ELR (cell line): ENCODE data around the gene PLEKHA7.
"Not testable (repeated sequence)": the region's sequence is repeated elsewhere in the genome, so short reads cannot be mapped to it uniquely, and the experiment has no call there.

Experiments
- DNase-seq: peaks from one replicate; pipeline ENCODE4 v3.0.0-alpha.2; 2015; ENCODE audit warnings: low read depth

The PLEKHA7 gene

DNA sequence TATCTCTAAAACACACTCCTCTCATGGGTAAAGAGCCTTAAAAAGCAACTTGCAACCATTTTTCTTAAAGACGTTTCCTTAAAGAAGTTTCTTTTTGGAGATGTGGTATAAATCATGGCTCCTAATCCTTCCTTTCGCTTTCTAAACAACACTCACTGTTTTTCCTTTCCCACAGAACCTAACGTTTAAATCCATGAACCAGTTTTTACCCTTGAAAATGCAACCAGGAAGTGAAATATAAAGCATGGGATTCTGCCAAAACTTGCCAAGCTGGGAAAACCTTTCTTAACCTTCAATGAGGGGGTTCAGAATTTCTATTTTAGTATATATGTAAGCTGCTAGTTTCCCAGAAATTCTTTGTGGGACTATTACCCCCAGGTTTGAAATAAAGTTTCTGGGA lies 8.6 kb downstream of the PLEKHA7 start:
- no peak for DNase-seq

DNA sequence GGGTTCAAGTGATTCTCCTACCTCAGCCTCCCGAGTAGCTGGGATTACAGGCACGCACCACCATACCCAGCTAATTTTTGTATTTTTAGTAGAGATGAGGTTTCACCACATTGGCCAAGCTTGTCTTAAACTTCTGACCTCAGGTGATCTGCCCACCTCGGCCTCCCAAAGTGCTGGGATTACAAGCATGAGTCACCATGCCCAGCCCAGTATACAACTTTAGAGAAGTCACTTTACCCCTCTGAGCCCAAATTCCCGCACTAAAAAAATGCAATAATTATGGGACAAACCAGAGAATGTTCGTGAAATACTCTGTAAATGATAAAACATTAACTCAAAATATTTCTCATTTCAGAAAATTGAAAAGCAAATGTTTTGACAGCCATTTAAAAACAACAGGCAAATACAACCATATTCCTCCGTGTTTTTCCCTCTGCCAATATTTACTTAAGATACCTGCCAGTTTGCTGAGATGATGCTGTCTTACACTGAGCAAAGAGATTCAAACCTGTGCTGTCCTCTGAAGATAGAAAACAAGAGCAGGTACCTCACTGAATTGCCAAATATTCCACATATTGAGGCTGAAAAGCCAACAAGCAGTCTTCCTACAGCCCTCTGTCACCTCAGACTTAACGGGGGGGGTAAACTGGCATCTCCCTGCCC lies 9.6 kb downstream of the PLEKHA7 start:
- no peak for DNase-seq

DNA sequence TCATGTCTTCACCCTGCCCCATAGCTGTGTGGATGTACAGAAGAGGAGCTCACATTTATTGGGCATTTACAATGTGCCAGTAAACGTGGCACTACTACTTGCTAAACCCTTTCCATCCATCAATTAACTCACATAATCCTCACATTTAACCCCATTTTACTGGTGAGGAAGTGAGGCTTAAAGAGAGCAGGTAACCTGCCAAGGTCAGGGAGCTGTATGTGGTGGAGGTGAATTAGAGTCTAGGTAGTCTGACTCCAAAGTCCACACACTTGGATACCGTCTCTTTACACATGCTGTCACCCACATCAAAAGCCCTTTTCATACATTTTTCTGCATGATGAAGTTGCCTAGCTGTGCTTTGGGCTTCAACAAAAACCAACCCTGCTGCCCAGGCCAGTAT lies 10.8 kb downstream of the PLEKHA7 start:
- DNase-seq = no peak

DNA sequence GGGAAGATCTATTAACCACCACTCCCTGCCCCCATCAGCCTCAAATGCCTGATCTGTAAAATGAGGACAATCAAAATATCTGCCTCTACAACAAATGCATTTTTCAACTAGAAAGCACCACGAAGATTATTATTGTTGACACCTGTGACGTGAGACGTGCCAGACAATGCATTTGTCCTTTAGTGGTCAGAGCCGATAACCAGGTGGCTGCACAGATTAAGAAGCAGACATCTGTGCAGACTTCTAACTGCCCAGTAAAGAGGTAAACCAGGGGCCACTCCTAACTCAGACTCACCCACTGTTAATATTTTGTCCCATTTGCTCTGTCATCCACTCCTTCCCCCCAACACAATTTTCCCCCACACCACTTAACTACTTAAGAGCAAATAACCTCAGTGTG lies 11.7 kb downstream of the PLEKHA7 start:
- no peak for DNase-seq

DNA sequence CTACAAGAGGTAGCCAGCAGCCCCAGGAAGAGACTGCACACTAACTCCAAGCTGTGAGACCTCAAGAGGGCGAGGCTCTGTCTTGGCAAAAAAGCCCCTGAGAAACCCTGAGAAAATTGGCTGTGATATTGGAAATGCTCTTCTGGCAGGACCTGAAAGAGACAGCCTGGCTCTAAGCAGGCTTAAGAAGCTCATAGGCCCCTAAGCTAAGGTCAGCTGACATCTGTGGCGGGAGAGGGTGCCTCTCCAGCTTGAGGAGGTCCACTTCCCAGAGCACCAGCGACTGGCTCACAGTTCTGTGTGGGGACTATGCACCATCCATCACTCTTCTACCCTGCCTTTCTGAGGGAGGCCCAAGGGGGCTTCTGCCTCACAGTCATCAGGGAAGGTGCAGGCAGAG lies 12.4 kb downstream of the PLEKHA7 start:
- DNase-seq = no peak

DNA sequence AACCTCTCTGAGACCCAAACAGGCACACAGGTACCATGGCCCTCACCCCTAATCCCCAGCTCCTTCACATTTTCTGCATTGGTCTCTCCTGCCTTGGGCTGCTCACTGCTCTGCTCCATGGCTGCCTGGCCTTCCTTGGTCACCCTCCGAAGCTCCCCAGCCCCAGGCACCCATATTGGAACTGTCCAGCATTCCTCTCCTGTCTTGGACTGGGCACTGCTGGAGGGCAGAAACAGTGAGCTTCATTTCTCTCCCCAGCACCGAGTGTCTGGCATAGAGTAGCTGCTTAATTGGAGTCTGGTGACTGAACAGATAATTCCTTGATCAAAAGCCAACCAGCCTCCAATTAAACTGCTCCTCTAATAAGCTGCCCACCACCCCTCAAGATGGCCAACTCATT lies 13.2 kb downstream of the PLEKHA7 start:
- DNase-seq = no peak

DNA sequence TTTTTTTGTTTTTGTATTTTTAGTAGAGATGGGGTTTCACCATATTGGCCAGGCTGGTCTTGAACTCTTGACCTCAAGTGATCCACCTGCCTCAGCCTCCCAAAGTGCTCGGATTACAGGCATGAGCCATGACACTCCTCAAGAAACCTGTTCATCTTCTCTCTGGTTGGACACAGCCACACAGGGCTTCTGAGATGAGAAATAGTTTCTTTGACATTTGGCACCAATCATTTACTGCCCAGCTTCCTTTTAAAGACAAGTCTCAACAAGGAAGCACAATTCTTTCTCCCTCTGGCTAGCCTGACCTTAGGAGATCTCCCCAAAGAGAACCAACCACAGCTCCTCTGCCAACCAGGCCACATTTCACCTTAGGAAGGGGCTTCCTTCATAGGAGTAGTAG lies 14.0 kb downstream of the PLEKHA7 start:
- not testable (repeated sequence) for DNase-seq

DNA sequence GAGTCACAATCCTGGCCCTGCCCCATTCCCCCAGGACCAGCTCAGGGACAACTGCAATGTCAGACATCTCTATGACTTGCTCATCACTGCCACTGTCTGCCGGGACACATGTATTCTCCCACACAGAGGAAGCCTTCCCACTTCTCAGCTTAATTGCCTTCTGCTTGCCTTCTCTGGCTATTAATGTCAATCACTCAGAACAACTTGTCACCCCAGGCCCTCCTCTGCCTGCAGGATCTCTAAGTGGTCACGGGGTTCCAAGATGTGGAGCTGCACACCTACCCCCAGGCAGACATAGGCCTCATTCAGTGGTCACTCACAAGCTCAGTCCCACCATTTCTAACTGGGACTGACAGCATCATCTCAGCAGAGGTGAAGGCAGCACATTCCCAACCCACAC lies 15.1 kb downstream of the PLEKHA7 start:
- no peak for DNase-seq

DNA sequence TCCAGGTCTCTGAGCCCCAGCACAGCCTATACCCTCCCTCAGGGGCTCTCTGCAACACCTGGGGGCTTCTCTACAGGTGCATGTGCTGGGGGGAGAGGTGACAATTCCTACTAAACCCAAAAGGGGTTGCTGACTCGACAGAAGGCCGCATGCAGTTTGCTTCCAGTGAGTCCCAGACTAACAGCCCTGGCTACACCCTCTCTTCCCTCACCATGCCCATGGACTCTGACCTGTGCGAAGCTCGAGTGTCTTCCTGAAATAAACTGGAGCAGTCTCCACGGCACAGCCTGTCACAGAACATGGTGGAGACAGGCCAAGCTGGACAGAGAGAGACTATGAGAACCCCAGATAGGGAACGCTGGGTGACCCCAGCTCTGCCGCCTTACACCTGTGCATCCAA lies 16.6 kb downstream of the PLEKHA7 start:
- no peak for DNase-seq

DNA sequence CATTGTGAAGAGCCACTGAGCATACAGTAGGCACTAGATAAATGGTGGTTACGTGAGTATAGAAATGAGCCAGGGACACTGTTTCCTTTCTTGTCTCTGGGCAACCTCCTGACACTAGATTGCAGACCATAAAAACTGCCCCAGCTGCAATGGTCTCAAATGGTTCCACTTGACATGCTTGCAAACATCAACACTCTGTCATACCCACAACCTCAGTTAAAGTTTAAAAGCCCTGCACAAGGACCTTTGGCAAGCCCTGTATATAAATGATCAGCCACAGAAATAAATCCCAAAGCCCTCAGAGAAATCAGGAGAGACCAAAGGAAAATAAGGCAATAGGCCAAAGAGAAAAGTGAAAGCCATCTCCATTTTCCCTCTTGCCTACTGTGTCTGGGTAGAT lies 20.7 kb downstream of the PLEKHA7 start:
- no peak for DNase-seq

DNA sequence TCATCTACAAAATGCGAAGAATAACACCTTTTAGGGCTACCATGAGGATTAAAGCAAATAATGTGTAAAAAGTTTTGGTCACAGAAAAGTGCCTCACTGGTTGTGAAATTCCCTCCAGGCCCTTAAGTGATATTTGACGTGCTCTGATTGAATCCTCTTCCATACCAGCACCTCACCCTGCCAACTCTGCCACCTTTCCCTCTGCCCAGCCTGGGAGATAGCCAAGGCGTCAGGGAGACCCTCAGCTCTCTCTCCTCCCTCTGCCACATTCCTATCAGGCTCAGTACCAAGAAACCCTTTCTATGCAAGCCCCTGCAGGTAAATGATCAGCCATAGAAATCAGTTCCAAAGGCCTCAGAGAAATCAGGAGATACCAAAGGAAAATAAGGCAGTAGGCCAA lies 21.4 kb downstream of the PLEKHA7 start:
- no peak for DNase-seq

DNA sequence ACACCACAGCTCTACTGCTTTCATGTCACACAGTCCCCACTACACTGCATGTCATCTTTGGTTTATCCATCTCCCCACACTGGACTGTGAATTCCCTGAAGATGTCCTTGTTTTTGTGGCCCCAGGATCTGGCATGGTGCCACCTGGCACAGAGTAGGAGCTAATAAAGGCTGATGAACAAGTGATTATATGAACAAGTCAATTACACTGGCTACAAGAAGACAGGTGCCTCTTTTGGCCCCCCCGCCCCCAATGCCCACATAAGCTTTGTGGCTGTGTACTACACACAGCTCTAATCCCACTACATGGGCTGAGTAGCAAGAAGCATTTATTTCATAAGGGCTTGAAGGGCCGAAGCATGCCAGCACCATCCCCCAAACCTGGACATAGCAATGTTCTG lies 24.7 kb downstream of the PLEKHA7 start:
- DNase-seq = no peak

DNA sequence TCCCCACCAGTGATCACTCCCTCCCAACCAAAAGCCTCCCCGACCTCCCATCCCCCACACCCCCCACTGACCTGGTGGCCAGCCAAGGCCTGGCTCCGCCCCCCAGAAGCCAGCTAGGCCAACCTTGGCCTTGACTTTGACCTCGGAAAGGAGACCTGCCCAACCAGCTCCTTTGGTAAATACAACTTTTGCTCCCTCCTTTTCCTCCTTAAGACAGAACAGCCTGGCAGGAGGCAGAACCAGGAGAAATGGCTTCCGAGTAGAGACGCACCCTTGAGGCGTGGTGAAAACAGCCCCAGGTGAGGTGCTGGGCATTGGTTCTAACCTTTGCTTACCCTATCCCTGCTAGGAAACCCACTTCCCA lies 27.0 kb downstream of the PLEKHA7 start:
- no peak for DNase-seq

DNA sequence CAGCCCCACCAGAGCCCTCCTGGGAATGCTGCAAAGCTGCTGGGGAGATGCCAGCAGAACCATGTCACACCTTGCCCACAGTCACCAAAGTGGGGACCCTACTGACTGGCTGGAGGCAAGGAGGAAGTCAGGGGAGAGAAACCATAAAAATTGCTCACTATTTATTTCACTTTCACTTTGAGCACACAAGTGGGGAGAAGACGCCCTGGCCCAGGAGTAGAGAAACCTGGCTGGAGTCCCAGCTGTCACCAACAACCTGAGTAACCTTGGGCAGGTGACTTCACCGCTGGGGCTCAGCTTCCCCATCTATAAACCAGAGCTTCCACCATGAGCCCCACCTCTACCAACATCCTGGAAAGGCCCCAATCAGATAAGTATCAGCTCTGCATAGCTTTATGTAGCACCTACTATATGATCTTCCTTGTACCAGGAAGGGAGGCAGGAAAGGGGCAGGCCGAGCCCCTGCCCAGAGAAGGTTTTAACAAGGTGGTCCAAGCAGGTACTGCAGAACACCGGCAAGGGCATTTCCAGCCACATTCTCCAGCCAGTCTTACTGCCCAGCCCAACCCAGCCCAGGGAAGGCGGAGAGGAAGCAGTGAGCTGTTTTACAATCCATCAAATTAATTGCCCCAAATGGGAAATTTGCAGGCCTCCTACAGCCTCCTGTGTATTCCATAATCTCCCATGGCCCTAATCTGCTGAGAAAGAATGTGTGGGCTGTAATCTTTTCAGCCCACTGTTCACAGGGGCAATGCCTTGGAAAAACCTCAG lies 27.6 kb downstream of the PLEKHA7 start:
- no peak for DNase-seq

DNA sequence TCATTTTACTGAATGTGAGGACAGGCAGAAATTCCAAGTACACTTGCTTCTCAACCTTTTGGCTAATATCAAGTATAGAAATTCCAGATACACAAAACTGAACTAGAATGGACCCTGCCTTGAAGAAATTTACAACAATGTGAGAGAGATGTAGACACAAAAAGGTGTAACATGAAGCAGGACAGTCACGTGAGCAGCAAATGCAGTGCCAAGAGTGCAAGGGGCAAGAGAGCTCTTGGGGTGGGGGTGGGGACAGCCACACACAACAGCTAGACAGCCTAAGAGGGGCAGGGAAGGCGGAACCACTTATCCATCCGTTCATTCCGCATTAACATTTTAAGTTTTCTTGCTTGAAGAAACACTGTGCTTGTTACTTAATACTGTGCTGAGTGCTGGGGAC lies 28.9 kb downstream of the PLEKHA7 start:
- DNase-seq = no peak

DNA sequence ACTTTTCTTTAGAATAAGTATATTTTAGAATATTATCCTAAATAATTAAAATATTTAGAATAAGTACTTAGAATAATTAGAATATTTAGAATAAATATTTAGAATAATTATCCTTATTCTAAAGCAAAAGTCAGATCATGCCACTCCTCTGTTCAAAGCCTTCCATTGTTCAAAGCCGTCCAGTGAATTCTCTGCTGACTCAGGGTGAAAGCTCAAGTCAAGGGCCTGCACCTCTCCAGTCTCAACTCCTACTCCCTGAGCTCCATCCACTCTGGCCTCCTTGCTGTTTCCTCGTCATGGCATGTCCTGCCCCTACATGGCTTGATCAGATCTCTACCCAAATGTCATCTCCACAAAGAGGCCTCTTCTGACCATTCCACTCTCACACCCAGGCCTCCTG lies 30.0 kb downstream of the PLEKHA7 start:
- no peak for DNase-seq

DNA sequence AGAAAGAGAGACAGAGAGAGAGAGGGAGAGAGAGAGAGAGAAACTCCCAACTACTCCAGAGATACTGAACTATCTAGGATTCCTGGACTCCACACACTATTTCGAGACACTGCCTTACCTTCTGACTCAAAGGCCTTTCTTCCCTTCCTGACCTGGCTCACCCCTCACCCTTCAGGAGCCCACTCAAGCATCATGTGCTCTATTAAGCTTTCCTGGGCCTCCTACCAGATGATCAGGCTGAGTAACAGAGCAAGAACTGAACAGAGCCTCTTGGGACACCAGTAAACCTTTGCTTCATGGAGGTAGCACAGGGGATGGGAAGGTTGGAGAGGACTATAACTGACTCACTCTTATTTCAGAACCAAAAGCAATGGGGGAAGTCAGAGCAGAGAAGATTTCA lies 31.4 kb downstream of the PLEKHA7 start:
- DNase-seq = no peak

DNA sequence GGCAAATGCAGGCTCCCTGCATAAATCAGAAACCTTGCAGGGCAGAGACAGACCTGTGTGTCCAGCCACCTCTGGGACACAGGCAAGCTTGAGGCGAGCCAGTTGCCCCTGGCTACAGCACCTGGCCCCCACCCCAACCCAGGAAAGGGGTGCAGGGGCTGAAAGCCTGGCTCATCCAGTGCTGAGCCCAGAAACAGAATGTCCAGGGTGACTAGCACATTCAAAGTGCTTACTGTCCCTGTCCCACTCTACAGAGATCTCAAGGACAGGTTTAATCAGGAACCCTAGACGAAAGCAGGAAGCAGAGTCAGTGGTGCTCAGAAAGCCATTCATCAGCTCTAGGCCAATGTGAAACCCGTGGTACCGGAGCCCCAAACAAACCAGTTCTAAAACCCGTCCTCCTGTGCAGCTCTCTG lies 31.9 kb downstream of the PLEKHA7 start:
- DNase-seq = no peak

DNA sequence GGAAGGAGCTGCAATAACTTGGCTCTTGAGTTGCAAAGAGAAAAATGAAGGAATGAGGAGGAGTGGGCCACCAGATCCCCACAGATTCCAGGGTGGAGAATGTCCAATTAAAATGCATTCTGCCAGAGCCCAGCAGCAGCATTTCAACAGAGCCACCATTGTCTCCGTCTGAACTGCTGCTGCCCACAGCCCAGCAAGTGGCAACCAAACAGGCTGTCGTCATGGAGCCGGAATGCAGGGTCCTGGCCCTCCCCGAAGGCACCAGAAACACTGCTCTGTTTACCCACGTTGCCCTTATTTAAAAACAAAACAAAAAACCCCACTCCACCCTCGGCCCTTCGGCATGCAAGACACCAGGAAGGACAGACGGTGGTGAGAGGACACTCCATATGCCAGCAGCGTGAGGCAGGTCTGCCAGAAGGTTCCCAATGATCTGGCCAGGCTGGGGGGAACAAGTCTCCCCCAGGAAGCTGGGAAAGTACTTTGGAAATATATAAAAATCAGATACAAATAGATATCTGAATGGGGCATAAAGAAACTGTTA lies 32.5 kb downstream of the PLEKHA7 start:
- peak; percentile 8 for DNase-seq

DNA sequence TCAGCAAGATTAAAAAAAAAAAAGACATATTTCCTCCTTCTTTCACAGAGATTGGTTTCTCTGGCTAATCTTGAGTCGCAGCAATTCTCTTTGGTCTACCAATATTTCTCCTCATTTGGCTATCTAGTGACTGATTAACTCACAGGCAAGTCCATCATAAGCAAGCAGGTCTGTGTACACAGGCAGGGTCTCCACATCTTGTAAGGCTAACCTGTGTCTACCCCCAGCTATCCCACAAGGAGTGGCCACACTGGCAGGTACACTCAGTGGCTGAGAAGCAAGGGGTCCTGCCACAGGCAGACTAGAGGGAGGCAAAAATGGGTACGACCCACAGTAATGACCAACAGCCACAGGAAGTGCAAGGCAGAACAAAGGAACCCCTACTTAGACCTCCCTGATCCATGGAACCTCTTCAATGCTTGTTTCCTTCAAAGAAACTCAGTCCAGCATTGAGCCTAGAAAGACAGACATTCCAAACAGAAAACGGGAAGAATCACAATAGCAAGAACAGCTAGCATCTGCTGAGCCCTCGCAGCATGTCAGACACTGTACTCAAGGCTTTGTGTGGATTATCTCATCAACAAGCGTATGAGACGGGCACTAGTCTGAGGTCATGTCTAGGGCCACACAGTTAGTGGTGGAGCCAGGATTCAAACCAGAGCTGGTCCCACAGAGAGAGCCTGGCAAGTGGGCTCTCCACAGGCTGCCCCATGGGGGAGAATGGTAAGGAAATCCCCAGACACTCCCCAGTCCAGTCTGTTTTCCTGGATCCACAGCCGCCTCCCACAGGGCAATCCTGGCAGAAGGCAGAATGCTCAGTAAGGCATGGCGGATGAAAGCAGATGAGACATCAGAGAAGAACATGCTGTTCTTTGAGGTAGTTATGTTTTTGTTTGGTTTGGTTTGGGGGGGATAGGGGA lies 34.3 kb downstream of the PLEKHA7 start:
- DNase-seq = no peak

DNA sequence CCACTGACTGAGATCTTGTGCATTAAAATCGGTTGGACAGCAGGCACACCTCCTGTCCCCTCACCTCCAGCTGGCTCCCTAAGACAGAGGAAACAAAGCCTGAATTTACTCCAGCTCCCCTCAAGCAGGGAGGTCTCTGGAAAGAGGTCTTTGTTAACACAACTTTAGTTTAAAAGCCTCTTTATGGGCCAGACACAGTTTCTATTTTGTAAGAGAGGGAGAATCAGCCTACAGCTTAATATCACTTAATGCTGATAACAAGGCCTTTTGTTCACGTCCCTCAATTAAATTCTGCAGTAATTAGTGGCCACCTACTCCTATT lies 36.3 kb downstream of the PLEKHA7 start:
- DNase-seq = no peak

DNA sequence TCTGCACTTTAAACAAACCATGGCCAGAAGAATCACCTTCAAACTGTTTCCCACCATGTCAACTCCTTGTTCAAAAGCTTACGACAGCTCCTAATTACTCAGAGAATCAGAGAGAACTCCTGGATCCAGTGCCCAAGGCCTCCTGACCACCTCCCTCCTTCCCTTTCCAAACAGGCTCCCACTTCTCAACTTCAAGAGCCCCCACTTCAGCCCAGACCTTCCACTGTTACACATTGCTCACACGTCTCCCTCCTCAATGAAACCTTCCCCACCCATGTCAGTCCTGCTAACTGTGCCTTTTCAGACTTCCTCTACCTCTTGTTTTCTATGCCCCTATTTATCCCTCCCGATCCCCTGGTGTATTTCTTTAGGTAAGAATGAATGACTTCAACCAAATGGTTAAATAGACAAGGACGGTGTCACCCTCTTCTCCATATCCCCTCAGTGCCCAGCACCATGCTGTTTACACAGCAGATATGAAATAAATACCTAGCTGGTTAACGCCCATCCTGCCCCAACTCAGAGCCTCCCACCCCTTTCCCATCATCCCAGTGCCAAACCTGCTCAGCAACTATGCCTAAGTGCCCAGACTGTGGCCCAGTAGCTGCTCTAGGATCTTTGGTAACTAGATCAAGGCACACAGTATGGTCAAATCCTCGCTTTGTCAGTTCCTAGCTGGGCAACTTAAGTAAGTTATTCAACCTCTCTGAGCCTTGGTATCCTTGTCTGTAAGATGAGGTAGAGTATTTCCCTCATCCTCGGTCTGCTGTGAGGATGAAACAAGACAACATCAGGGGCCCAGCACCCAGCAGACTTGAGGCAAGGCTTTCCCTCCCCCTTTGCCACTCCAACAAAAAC lies 36.8 kb downstream of the PLEKHA7 start:
- DNase-seq = no peak
